ENCODE data around the gene PHACTR1.

The PHACTR1 gene

GRCh38 chr6:13187692-13188091, 471.1 kb downstream of the PHACTR1 start:
- TF ChIP-seq RAD21 (IDR thresholded peaks at IDR 0.05; ENCODE audit: low read depth) = no peak

GRCh38 chr6:13188306-13188705, 471.7 kb downstream of the PHACTR1 start:
- TF ChIP-seq NFIC (IDR thresholded peaks at IDR 0.05) = no peak
- no peak for TF ChIP-seq YY1 (IDR thresholded peaks at IDR 0.05; ENCODE audit: low read depth)
- no peak for TF ChIP-seq CEBPB (IDR thresholded peaks at IDR 0.05)
- TF ChIP-seq REST (IDR thresholded peaks at IDR 0.05; ENCODE audit: low read depth) = no peak
- no peak for TF ChIP-seq USF1 (IDR thresholded peaks at IDR 0.05)
- no peak for TF ChIP-seq CREB1 (IDR thresholded peaks at IDR 0.05; ENCODE audit: low read depth)
- TF ChIP-seq EP300 (IDR thresholded peaks at IDR 0.05; ENCODE audit: borderline replicate concordance) = no peak
- TF ChIP-seq FOXM1 (IDR thresholded peaks at IDR 0.05; ENCODE audit: borderline replicate concordance, low read depth) = no peak

- TF ChIP-seq EP300 (IDR thresholded peaks at IDR 0.05; ENCODE audit: borderline replicate concordance) (no peak), REST (IDR thresholded peaks at IDR 0.05; ENCODE audit: low read depth) (no peak), TEAD4 (IDR thresholded peaks at IDR 0.05) (no peak), TCF12 (IDR thresholded peaks at IDR 0.05; ENCODE audit: low read depth) (no peak), TAF1 (IDR thresholded peaks at IDR 0.05; ENCODE audit: low read depth) (no peak), EGR1 (IDR thresholded peaks at IDR 0.05) (no peak), NFIC (IDR thresholded peaks at IDR 0.05) (no peak), YY1 (IDR thresholded peaks at IDR 0.05; ENCODE audit: low read depth) (no peak), RAD21 (IDR thresholded peaks at IDR 0.05; ENCODE audit: low read depth) (no peak), MAX (IDR thresholded peaks at IDR 0.05) (no peak), CEBPB (IDR thresholded peaks at IDR 0.05) (no peak), CREB1 (IDR thresholded peaks at IDR 0.05; ENCODE audit: low read depth) (no peak), ZBTB7A (IDR thresholded peaks at IDR 0.05; ENCODE audit: low read depth) (no peak), USF1 (IDR thresholded peaks at IDR 0.05) (no peak), FOXM1 (IDR thresholded peaks at IDR 0.05; ENCODE audit: borderline replicate concordance, low read depth) (no peak)
Observed at GRCh38 chr6:13189710-13190109, 473.1 kb downstream of the PHACTR1 start.

- TF ChIP-seq CREB1 (IDR thresholded peaks at IDR 0.05; ENCODE audit: low read depth) = no peak
Observed at GRCh38 chr6:13190376-13190775, 473.8 kb downstream of the PHACTR1 start.

GRCh38 chr6:13191461-13191860, 474.9 kb downstream of the PHACTR1 start:
- TF ChIP-seq EP300 (IDR thresholded peaks at IDR 0.05; ENCODE audit: borderline replicate concordance) (no peak), TAF1 (IDR thresholded peaks at IDR 0.05; ENCODE audit: low read depth) (no peak), TCF12 (IDR thresholded peaks at IDR 0.05; ENCODE audit: low read depth) (no peak), NFIC (IDR thresholded peaks at IDR 0.05) (no peak)

- TF ChIP-seq EGR1 (IDR thresholded peaks at IDR 0.05) = no peak
- TF ChIP-seq RAD21 (IDR thresholded peaks at IDR 0.05; ENCODE audit: low read depth) = peak; percentile 60
Observed at GRCh38 chr6:13194852-13195251, 478.3 kb downstream of the PHACTR1 start.

GRCh38 chr6:13195803-13196202, 479.2 kb downstream of the PHACTR1 start:
- TF ChIP-seq ZBTB7A (IDR thresholded peaks at IDR 0.05; ENCODE audit: low read depth) (no peak), USF1 (IDR thresholded peaks at IDR 0.05) (no peak), RAD21 (IDR thresholded peaks at IDR 0.05; ENCODE audit: low read depth) (no peak), CREB1 (IDR thresholded peaks at IDR 0.05; ENCODE audit: low read depth) (no peak), CEBPB (IDR thresholded peaks at IDR 0.05) (no peak), NFIC (IDR thresholded peaks at IDR 0.05) (no peak), TCF12 (IDR thresholded peaks at IDR 0.05; ENCODE audit: low read depth) (no peak), EGR1 (IDR thresholded peaks at IDR 0.05) (no peak), TEAD4 (IDR thresholded peaks at IDR 0.05) (no peak), MAX (IDR thresholded peaks at IDR 0.05) (no peak), REST (IDR thresholded peaks at IDR 0.05; ENCODE audit: low read depth) (no peak), YY1 (IDR thresholded peaks at IDR 0.05; ENCODE audit: low read depth) (no peak)

Data from Ishikawa (cell line).